ENCODE data around the gene SLC44A1.

The SLC44A1 gene

GRCh38 chr9:105269593-105269992 lies 25.1 kb downstream of the SLC44A1 start:
- DNase-seq (ENCODE audit: low read depth in 2 of 3, low spot score in 1 of 3), result no peak

- DNase-seq (ENCODE audit: low read depth in 2 of 3, low spot score in 1 of 3), result no peak
Observed at GRCh38 chr9:105270711-105271110, 26.3 kb downstream of the SLC44A1 start.

GRCh38 chr9:105273731-105274130 lies 29.3 kb downstream of the SLC44A1 start:
- DNase-seq (ENCODE audit: low read depth in 2 of 3, low spot score in 1 of 3), result no peak

GRCh38 chr9:105275111-105275510 lies 30.7 kb downstream of the SLC44A1 start:
- DNase-seq (ENCODE audit: low read depth in 2 of 3, low spot score in 1 of 3), result no peak

GRCh38 chr9:105275938-105276337 lies 31.5 kb downstream of the SLC44A1 start:
- DNase-seq (ENCODE audit: low read depth in 2 of 3, low spot score in 1 of 3), result no peak

GRCh38 chr9:105278751-105279150 lies 34.3 kb downstream of the SLC44A1 start:
- DNase-seq (ENCODE audit: low read depth in 2 of 3, low spot score in 1 of 3), result no peak

GRCh38 chr9:105280691-105281090 lies 36.2 kb downstream of the SLC44A1 start:
- DNase-seq (ENCODE audit: low read depth in 2 of 3, low spot score in 1 of 3), result no peak

GRCh38 chr9:105281272-105281671 lies 36.8 kb downstream of the SLC44A1 start:
- DNase-seq (ENCODE audit: low read depth in 2 of 3, low spot score in 1 of 3), result no peak

- no peak for DNase-seq (ENCODE audit: low read depth in 2 of 3, low spot score in 1 of 3)
Observed at GRCh38 chr9:105281926-105282325, 37.5 kb downstream of the SLC44A1 start.

- DNase-seq (ENCODE audit: low read depth in 2 of 3, low spot score in 1 of 3), result no peak
Observed at GRCh38 chr9:105282870-105283621, 38.6 kb downstream of the SLC44A1 start.

GRCh38 chr9:105283795-105284194 lies 39.3 kb downstream of the SLC44A1 start:
- DNase-seq (ENCODE audit: low read depth in 2 of 3, low spot score in 1 of 3), result no peak

GRCh38 chr9:105284463-105284862 lies 40.0 kb downstream of the SLC44A1 start:
- no peak for DNase-seq (ENCODE audit: low read depth in 2 of 3, low spot score in 1 of 3)

- DNase-seq (ENCODE audit: low read depth in 2 of 3, low spot score in 1 of 3), result no peak
Observed at GRCh38 chr9:105286098-105286497, 41.6 kb downstream of the SLC44A1 start.

GRCh38 chr9:105289305-105289704 lies 44.9 kb downstream of the SLC44A1 start:
- DNase-seq (ENCODE audit: low read depth in 2 of 3, low spot score in 1 of 3), result no peak

- no peak for DNase-seq (ENCODE audit: low read depth in 2 of 3, low spot score in 1 of 3)
Observed at GRCh38 chr9:105290418-105290817, 46.0 kb downstream of the SLC44A1 start.

GRCh38 chr9:105290954-105291353 lies 46.5 kb downstream of the SLC44A1 start:
- no peak for DNase-seq (ENCODE audit: low read depth in 2 of 3, low spot score in 1 of 3)

GRCh38 chr9:105291422-105291859 lies 47.0 kb downstream of the SLC44A1 start:
- DNase-seq (ENCODE audit: low read depth in 2 of 3, low spot score in 1 of 3), result no peak

- DNase-seq (ENCODE audit: low read depth in 2 of 3, low spot score in 1 of 3), result no peak
Observed at GRCh38 chr9:105291938-105292337, 47.5 kb downstream of the SLC44A1 start.

- no peak for DNase-seq (ENCODE audit: low read depth in 2 of 3, low spot score in 1 of 3)
Observed at GRCh38 chr9:105293408-105293807, 49.0 kb downstream of the SLC44A1 start.

GRCh38 chr9:105295201-105295550 lies 50.7 kb downstream of the SLC44A1 start:
- DNase-seq (ENCODE audit: low read depth in 2 of 3, low spot score in 1 of 3), result no peak

GRCh38 chr9:105295986-105296385 lies 51.5 kb downstream of the SLC44A1 start:
- no peak for DNase-seq (ENCODE audit: low read depth in 2 of 3, low spot score in 1 of 3)

- DNase-seq (ENCODE audit: low read depth in 2 of 3, low spot score in 1 of 3), result no peak
Observed at GRCh38 chr9:105296445-105296844, 52.0 kb downstream of the SLC44A1 start.

- DNase-seq (ENCODE audit: low read depth in 2 of 3, low spot score in 1 of 3), result no peak
Observed at GRCh38 chr9:105296877-105297287, 52.4 kb downstream of the SLC44A1 start.
